Adrenal gland (tissue), 12 donors: ENCODE measurements around the gene C13orf46. TPM values are rescaled to one million over a fixed set of nuclear protein-coding genes. Genes with fewer than 3 reads are reported as not detected.

Source experiments
- DNase-seq, 7 donors: peaks; one replicate each; pipeline ENCODE4 v3.0.0-alpha.2; 2019 to 2020
- H3K27ac ChIP-seq, 5 donors: fragments of 200-600 bp; sonication (generic) in 4 of 5; 1 replicate in 3 of 5; 2 replicates in 2 of 5; pipeline versions ENCODE4 v1.5.1 to v1.8.0; 2016 to 2020; ENCODE audit warnings: mild to moderate bottlenecking in 1 of 5
- H3K27me3 ChIP-seq: fragments of 200-600 bp; 2 replicates; pipeline ENCODE4 v1.8.0; 2021
- H3K36me3 ChIP-seq, 2 donors: fragments of 200-600 bp; replicated peaks in 1 of 2; 1 replicate in 1 of 2; 2 replicates in 1 of 2; pipeline versions ENCODE4 v1.5.1 to v1.8.0; 2018 to 2022
- H3K4me1 ChIP-seq, 2 donors: fragments of 200-600 bp; replicated peaks in 1 of 2; 1 replicate in 1 of 2; 2 replicates in 1 of 2; pipeline versions ENCODE4 v1.5.1 to v1.8.0; 2018 to 2021
- H3K4me3 ChIP-seq, 4 donors: fragments of 200-600 bp; sonication (generic) in 3 of 4; one replicate each; pipeline ENCODE4 v1.5.1; 2016 to 2018
- H3K9me3 ChIP-seq, 3 donors: fragments of 200-600 bp; sonication (generic) in 1 of 3; replicated peaks in 1 of 3; 1 replicate in 2 of 3; 2 replicates in 1 of 3; pipeline versions ENCODE4 v1.5.1 to v1.8.0; 2016 to 2021
- POLR2A ChIP-seq, 2 donors: fragments of 450-650 bp; IDR thresholded peaks; one replicate each; pipeline ENCODE4 v1.6.1; 2017; ENCODE audit warnings: antibody characterized with exemption in 2 of 2, mild to moderate bottlenecking in 2 of 2, moderate library complexity in 1 of 2
- WGBS, 4 donors: extraction: QIAGEN DNeasy Blood & Tissue Kit in 2 of 4; methylation state at CpG; one replicate each; pipeline versions ENCODE4 v1.1.5 to v1.1.7; 2013 to 2017; 5-methylcytosine and 5-hydroxymethylcytosine counted together
- intact Hi-C, 2 donors: fragments of 100-400 bp; cut with DNase I; formaldehyde crosslinking; loops; one replicate each; pipeline versions ENCODE4 v1.14.1 to v1.15.0; 2022 to 2023
- polyA plus RNA-seq, 3 donors: library from polyadenylated mRNA; stranded (reverse); fragments of 200-250 nt in 2 of 3; fragments of 350-450 nt in 1 of 3; fragmentation: Illumina TruSeq in 1 of 3; extraction: RNeasy Lipid Tissue Mini Kit (QIAGEN cat#74804) in 1 of 3; gene quantifications; one replicate each; pipeline ENCODE4 v1.2.3, GENCODE V29; 2013 to 2014
- total RNA-seq, 9 donors: library from RNA; depleted of rRNA in 4 of 9; stranded (reverse); fragments of >200 nt in 4 of 9; fragments of 120-200 nt in 1 of 9; fragmentation: NEBNext Ultra II Directional in 1 of 9; extraction: Animal tissue kit (Norgen Biotek cat#: 25700) in 1 of 9; gene quantifications; one replicate each; pipeline versions ENCODE4 v1.1.0 to v1.2.4, GENCODE V29; 2013 to 2023
- TF ChIP-seq, protein P1 (sequence below), 6 experiments: fragments of 450-650 bp in 4 of 6; fragments of 200-600 bp in 2 of 6; sonication (generic) in 1 of 6; IDR thresholded peaks; 1 replicate in 5 of 6; 2 replicates in 1 of 6; pipeline versions ENCODE4 v1.5.1 to v1.8.0; 2016 to 2021; ENCODE audit warnings: antibody characterized with exemption in 6 of 6, mild to moderate bottlenecking in 2 of 6, moderate library complexity in 1 of 6
- donor health status: healthy with polysubstance abuse.
- donor health status: Bipolar disorder and iron deficiency.
- donor health status: DM: yes; HTN: yes; CAD: no.
- donor health status: DM: no; HTN: no; CAD: no.
- donor health status: DM: no; HTN: no; CAD: no.
- donor health status: DM: yes; HTN: yes; CAD: no.

Gene C13orf46
- total and polyA plus RNA-seq, 12 donors = 0.06 to 0.88 (median 0.19) TPM; not detected in 3

DNA sequence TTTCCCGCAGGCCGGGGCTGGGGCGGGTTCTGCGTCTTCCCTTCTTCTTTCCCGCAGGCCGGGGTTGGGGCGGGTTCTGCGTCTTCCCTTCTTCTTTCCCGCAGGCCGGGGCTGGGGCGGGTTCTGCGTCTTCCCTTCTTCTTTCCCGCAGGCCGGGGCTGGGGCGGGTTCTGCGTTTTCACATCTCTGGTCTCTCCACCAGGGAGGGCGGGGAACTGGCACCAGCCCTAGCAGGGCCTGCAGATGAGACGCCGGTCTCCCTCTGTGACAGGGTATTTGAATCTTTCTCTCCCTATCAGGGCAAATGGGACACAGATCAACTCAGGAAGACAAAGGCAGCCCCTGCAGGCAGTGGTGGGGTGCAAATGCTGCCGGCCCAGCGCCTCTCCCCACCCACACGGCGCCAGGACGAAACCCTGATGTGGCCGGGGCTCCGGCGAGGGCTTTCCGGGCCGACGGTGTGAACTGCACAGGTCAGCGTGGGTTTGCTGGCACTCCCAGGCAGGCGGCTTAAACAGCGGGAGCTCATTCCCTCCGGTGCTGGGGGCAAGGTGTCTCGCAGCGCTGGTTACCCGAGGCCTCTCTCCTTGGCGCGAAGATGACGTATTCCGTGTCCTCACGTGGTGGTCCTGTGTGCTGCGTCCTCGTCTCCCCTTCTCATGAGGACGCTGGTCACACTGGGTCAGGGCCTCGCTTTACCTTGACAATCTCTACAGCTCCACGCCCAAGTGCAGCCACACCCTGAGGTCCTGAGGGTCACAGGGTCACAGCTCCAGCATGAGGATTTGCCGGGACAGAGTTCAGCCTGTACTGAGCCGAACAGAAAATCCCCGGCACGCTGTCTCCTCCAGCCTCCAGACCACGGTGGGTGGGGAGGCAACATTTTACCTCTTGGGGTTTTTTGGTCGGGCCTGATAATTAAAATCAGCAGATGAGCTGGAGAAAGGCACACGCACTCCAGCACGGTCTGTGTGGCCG lies 717 bp upstream of the C13orf46 start:
- intact Hi-C loops = no loop called here
- H3K4me3 ChIP-seq = no peak overlapping the region
- no peak overlapping the region for H3K27ac ChIP-seq
- H3K27me3 ChIP-seq = no peaks in the 10 kb centered on the region
- no peaks in the 10 kb centered on the region for H3K36me3 ChIP-seq
- H3K4me1 ChIP-seq = no peaks in the 10 kb centered on the region
- peak in 1 of 7 donors; percentile 9 for DNase-seq
- TF ChIP-seq, protein P1, sequence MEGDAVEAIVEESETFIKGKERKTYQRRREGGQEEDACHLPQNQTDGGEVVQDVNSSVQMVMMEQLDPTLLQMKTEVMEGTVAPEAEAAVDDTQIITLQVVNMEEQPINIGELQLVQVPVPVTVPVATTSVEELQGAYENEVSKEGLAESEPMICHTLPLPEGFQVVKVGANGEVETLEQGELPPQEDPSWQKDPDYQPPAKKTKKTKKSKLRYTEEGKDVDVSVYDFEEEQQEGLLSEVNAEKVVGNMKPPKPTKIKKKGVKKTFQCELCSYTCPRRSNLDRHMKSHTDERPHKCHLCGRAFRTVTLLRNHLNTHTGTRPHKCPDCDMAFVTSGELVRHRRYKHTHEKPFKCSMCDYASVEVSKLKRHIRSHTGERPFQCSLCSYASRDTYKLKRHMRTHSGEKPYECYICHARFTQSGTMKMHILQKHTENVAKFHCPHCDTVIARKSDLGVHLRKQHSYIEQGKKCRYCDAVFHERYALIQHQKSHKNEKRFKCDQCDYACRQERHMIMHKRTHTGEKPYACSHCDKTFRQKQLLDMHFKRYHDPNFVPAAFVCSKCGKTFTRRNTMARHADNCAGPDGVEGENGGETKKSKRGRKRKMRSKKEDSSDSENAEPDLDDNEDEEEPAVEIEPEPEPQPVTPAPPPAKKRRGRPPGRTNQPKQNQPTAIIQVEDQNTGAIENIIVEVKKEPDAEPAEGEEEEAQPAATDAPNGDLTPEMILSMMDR (IDR thresholded peaks at IDR 0.05) = no peak
- TF ChIP-seq POLR2A (IDR thresholded peaks at IDR 0.05) = no peak
- no peaks in the 10 kb centered on the region for H3K9me3 ChIP-seq
- 87 to 93% (median 89%) methylated on average over 42 to 49 of the region's 56 CpGs for WGBS, 4 donors

- TF ChIP-seq, protein P1 (IDR thresholded peaks at IDR 0.05) = no peak
- no peak for TF ChIP-seq POLR2A (IDR thresholded peaks at IDR 0.05)
- Histone ChIP-seq H3K4me1 (no peaks in the 10 kb centered on the region), H3K27me3 (no peaks in the 10 kb centered on the region), H3K36me3 (no peaks in the 10 kb centered on the region), H3K9me3 (no peaks in the 10 kb centered on the region), H3K4me3 (no peak overlapping the region), H3K27ac (no peak overlapping the region)
- WGBS, 4 donors = 83 to 90% (median 87%) methylated on average over 18 to 36 of the region's 36 CpGs
- DNase-seq = peak in 1 of 7 donors; percentile 5
- intact Hi-C loops = no loop called here
Observed at GRCh38 chr13:113972451-113973217, 1.2 kb downstream of the C13orf46 start.

GRCh38 chr13:113971471-113972231 lies 2.2 kb downstream of the C13orf46 start:
- 91 to 97% (median 94%) methylated on average over 11 to 36 of the region's 36 CpGs for WGBS, 4 donors
- no peaks in the 10 kb centered on the region for H3K36me3 ChIP-seq
- H3K9me3 ChIP-seq = no peaks in the 10 kb centered on the region

More at GRCh38 chr13:113971471-113972231, 2.2 kb downstream of the C13orf46 start:
- TF ChIP-seq, protein P1 (IDR thresholded peaks at IDR 0.05) = no peak
- no peak for TF ChIP-seq POLR2A (IDR thresholded peaks at IDR 0.05)
- Histone ChIP-seq H3K4me3 (no peak overlapping the region), H3K4me1 (no peaks in the 10 kb centered on the region), H3K27ac (peak overlapping the region in 1 of 5 donors; percentile 22), H3K27me3 (no peaks in the 10 kb centered on the region)
- peak in 1 of 7 donors; percentile 12 for DNase-seq
- intact Hi-C loops = no loop called here
